Thymus (tissue), 11 donors: ENCODE results near the gene PC. TPM values are rescaled to one million over a fixed set of nuclear protein-coding genes. Genes with fewer than 3 reads are reported as not detected.

Experiments used
- DNase-seq, 9 donors: peaks; one replicate each; pipeline ENCODE4 v3.0.0-alpha.2; 2013; ENCODE audit warnings: low spot score in 9 of 9, low read depth in 6 of 9, missing footprints in 1 of 9
- H3K27ac ChIP-seq, 2 donors: one replicate each; pipeline ENCODE4 v1.5.1; 2013; ENCODE audit warnings: control low read depth in 1 of 2, low read depth in 1 of 2, low read length in 1 of 2, mild to moderate bottlenecking in 1 of 2, moderate library complexity in 1 of 2
- H3K27me3 ChIP-seq, 2 donors: one replicate each; pipeline ENCODE4 v1.5.1; 2013; ENCODE audit warnings: low read length in 1 of 2; ENCODE audit not compliant: control insufficient read depth in 2 of 2, insufficient read depth in 1 of 2
- H3K36me3 ChIP-seq, 2 donors: one replicate each; pipeline ENCODE4 v1.5.1; 2013; ENCODE audit warnings: low read length in 1 of 2, mild to moderate bottlenecking in 1 of 2, moderate library complexity in 1 of 2; ENCODE audit not compliant: control insufficient read depth in 2 of 2, insufficient read depth in 2 of 2
- H3K4me1 ChIP-seq, 2 donors: one replicate each; pipeline ENCODE4 v1.5.1; 2013; ENCODE audit warnings: low read length in 2 of 2; ENCODE audit not compliant: control insufficient read depth in 2 of 2, insufficient read depth in 2 of 2
- H3K4me3 ChIP-seq, 2 donors: one replicate each; pipeline ENCODE4 v1.5.1; 2013; ENCODE audit warnings: low read length in 2 of 2, control low read depth in 1 of 2, mild to moderate bottlenecking in 1 of 2
- H3K9me3 ChIP-seq, 2 donors: one replicate each; pipeline ENCODE4 v1.5.1; 2013; ENCODE audit warnings: low read length in 1 of 2, mild to moderate bottlenecking in 1 of 2; ENCODE audit not compliant: control insufficient read depth in 2 of 2, insufficient read depth in 1 of 2
- WGBS: extraction: QIAGEN DNeasy Blood & Tissue Kit; methylation state at CpG from one replicate; pipeline ENCODE4 v1.1.7; 2013; 5-methylcytosine and 5-hydroxymethylcytosine counted together
- polyA plus RNA-seq: library from polyadenylated mRNA; stranded (reverse); fragments of 200-250 nt; gene quantifications from one replicate; pipeline ENCODE4 v1.2.3, GENCODE V29; 2013
- total RNA-seq: library from RNA; stranded (reverse); fragments of 120-200 nt; gene quantifications from one replicate; pipeline ENCODE4 v1.2.4, GENCODE V29; 2013
- donor health status: healthy.

PC gene
- total and polyA plus RNA-seq, 2 donors: 3.4 to 9.9 TPM

DNA sequence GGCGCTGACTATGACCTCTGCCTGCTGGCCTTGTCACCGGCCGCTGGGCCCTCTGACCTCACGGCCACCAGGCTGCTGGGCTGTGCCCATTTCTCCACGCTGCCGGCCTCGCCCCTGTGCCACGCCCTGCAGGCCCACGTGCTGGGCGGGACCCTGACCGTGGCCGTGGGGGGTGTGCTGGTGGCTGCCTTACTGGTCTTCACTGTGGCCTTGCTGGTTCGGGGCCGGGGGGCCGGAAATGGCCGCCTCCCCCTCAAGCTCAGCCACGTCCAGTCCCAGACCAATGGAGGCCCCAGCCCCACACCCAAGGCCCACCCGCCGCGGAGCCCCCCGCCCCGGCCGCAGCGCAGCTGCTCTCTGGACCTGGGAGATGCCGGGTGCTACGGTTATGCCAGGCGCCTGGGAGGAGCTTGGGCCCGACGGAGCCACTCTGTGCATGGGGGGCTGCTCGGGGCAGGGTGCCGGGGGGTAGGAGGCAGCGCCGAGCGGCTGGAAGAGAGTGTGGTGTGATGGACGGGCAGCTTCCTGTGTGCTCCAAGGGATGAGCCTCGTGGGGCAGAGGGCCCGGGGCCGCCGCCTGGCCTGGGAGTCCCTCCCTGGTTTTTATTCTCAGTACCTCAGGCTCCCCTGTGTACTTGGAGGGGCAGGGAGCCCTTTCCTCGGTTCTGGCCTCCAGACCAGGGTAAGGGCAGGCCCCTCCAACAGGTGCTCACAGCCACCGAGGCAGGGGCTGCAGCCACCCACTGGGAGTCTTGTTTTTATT is 98.3 kb downstream of the PC start:
- H3K36me3 ChIP-seq: peaks cover 2 to 13% of the 10 kb centered on the region in 2 donors
- WGBS: 98% methylated on average over 41 of the region's 41 CpGs
- no peak overlapping the region for H3K4me3 ChIP-seq
- no peaks in the 10 kb centered on the region for H3K27me3 ChIP-seq
- H3K4me1 ChIP-seq: peaks cover 10% of the 10 kb centered on the region in 2 donors
- H3K9me3 ChIP-seq: no peaks in the 10 kb centered on the region
- H3K27ac ChIP-seq: no peak overlapping the region
- no peak for DNase-seq

DNA sequence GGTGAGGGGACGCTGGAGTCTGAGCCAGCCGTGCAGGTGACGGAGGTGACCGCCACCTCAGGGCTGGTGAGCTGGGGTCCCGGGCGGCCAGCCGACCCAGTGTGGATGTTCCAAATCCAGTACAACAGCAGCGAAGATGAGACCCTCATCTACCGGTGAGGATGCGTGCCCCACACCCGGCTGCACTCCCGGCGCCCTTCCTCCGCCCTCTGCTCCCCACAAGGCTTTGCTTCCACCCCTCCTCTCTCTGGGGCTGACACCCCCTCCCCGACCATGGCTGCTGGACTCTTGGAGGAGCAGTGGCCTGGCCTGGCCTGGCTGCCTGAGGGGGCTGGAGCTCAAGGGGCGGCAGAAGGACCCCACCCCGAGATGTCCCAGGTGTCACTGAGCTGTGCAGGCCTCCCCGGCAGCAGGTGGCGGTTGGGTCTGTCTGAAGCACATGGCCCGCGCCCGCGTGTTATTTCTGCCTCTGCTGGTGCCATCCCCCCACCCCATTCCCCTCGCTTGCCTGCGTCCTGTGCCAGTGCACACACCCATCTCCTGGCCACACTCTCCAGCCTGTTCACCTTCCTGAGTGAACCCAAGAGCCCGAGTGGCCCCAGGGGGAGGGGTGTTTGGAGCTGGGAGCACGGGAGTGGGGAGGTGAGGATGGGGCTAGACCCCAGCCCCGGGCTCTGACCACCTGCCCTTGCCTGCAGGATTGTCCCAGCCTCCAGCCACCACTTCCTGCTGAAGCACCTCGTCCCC is 99.1 kb downstream of the PC start:
- H3K4me3 ChIP-seq: no peak overlapping the region
- H3K4me1 ChIP-seq: peaks cover 10% of the 10 kb centered on the region in 2 donors
- H3K9me3 ChIP-seq: no peaks in the 10 kb centered on the region
- no peak for DNase-seq
- no peak overlapping the region for H3K27ac ChIP-seq
- H3K36me3 ChIP-seq: peaks cover 2 to 13% of the 10 kb centered on the region in 2 donors
- whole genome bisulfite sequencing: 96% methylated on average over 29 of the region's 29 CpGs
- no peaks in the 10 kb centered on the region for H3K27me3 ChIP-seq

DNA sequence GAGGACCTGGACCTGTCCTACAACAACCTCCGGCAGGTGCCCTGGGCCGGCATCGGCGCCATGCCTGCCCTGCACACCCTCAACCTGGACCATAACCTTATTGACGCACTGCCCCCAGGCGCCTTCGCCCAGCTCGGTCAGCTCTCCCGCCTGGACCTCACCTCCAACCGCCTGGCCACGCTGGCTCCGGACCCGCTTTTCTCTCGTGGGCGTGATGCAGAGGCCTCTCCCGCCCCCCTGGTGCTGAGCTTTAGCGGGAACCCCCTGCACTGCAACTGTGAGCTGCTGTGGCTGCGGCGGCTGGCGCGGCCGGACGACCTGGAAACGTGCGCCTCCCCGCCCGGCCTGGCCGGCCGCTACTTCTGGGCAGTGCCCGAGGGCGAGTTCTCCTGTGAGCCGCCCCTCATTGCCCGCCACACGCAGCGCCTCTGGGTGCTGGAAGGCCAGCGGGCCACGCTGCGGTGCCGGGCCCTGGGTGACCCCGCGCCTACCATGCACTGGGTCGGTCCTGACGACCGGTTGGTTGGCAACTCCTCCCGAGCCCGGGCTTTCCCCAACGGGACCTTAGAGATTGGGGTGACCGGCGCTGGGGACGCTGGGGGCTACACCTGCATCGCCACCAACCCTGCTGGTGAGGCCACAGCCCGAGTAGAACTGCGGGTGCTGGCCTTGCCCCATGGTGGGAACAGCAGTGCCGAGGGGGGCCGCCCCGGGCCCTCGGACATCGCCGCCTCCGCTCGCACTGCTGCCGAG is 99.8 kb downstream of the PC start:
- Histone ChIP-seq H3K4me3 (no peak overlapping the region), H3K4me1 (peaks cover 10% of the 10 kb centered on the region in 2 donors)
- DNase-seq: no peak

DNA sequence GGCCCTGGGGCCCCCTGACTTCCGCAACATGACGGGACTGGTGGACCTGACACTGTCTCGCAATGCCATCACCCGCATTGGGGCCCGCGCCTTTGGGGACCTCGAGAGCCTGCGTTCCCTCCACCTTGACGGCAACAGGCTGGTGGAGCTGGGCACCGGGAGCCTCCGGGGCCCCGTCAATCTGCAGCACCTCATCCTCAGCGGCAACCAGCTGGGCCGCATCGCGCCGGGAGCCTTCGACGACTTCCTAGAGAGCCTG is 100.3 kb downstream of the PC start:
- no peak for DNase-seq
- Histone ChIP-seq H3K27me3 (no peaks in the 10 kb centered on the region), H3K4me1 (peaks cover 10% of the 10 kb centered on the region in 2 donors), H3K4me3 (no peak overlapping the region), H3K9me3 (no peaks in the 10 kb centered on the region), H3K27ac (no peak overlapping the region), H3K36me3 (peaks cover 2 to 13% of the 10 kb centered on the region in 2 donors)
- WGBS: 98% methylated on average over 19 of the region's 19 CpGs

More for the DNA sequence above, 99.8 kb downstream of the PC start:
- Histone ChIP-seq H3K36me3 (peaks cover 2 to 13% of the 10 kb centered on the region in 2 donors), H3K9me3 (no peaks in the 10 kb centered on the region), H3K27me3 (no peaks in the 10 kb centered on the region), H3K27ac (no peak overlapping the region)
- 98% methylated on average over 62 of the region's 62 CpGs for WGBS

DNA sequence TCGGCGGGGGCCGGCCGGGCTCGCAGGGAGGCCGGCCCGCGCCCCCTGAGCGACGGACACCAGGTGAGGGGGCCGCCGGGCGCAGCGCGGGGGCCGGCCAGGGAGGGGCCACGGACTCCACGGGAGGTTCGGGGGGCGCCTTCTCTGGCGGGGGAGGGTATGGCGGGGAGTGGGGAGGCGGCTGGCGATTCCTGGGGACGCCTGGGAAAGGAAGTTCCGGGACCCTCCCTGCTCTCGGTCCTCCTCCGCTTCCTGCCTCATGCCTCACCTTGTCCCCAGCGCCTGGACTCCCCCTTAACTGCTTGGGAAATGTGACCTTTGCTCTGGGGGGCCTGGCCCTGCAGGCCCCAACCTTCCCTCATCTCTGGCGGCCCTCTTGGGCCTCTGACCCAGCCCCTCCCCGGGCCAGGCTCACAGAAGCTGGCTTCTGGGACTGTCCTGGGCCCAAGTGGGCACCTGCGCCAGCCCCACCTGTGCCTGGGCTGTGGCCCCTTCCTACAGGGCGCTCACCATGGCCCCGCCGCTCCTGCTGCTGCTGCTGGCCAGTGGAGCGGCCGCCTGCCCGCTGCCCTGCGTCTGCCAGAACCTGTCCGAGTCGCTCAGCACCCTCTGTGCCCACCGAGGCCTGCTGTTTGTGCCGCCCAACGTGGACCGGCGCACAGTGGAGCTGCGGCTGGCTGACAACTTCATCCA is 100.8 kb downstream of the PC start:
- H3K4me1 ChIP-seq: peaks cover 10 to 11% of the 10 kb centered on the region in 2 donors
- H3K27ac ChIP-seq: no peak overlapping the region
- WGBS: 41% methylated on average over 47 of the region's 47 CpGs
- H3K4me3 ChIP-seq: peak overlapping the region; percentile 22 to 70
- H3K27me3 ChIP-seq: no peaks in the 10 kb centered on the region
- peaks cover 2 to 13% of the 10 kb centered on the region in 2 donors for H3K36me3 ChIP-seq
- no peaks in the 10 kb centered on the region for H3K9me3 ChIP-seq
- no peak for DNase-seq

DNA sequence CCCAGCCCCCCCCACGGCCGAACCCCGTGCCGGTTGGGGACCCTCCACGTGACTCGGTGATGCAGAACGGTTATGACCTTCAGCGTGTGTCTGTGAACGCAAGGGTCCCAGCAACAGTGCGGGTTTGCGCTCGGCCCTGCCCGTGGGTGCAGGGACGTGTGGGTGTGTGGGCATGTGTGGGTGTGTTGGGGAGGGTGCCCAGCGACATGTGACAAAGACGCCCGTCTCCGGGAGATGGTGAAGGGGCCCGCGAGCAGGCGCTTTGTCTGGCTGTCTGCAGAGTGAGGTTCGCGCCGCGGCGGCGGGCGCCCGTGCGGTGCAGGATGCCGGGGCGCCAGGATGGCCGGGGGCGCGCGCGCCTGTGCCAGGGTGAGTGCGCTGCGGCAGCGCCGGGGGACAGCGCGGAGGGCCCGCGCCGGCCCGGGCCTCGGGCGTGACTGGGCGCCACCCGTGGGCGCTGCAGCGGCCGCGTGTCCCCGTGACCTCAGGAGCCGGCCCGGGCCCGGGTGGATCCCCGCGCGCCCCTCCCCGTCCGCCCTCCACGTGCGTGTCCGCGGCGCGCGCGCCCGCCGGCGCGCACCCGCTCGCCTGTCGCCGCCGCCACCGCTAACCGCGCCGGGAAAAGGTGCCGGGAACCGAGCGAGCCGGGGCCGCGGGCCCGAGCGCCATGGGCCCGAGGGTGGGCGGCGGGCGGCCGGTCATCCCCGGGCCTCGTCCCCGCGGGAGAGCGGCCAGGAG is 101.5 kb downstream of the PC start, which contains the start of gene LRFN4:
LRFN4 (plus strand) TSS at position 569 of the 738 bp plus-strand sequence. CDS start 681 bp downstream, outside the sequence.
- peaks cover 10 to 18% of the 10 kb centered on the region in 2 donors for H3K4me1 ChIP-seq
- peak in 5 of 9 donors; percentile 40 to 84 (median 50) for DNase-seq
- peaks cover 2 to 13% of the 10 kb centered on the region in 2 donors for H3K36me3 ChIP-seq
- H3K4me3 ChIP-seq: peak within 1 kb of the TSS; percentile 63 to 70
- H3K27ac ChIP-seq: peak within 1 kb of the TSS; percentile 80 to 81
- WGBS: under 1% methylated on average over 103 of the region's 103 CpGs
- no peaks in the 10 kb centered on the region for H3K9me3 ChIP-seq
- H3K27me3 ChIP-seq: no peaks in the 10 kb centered on the region

DNA sequence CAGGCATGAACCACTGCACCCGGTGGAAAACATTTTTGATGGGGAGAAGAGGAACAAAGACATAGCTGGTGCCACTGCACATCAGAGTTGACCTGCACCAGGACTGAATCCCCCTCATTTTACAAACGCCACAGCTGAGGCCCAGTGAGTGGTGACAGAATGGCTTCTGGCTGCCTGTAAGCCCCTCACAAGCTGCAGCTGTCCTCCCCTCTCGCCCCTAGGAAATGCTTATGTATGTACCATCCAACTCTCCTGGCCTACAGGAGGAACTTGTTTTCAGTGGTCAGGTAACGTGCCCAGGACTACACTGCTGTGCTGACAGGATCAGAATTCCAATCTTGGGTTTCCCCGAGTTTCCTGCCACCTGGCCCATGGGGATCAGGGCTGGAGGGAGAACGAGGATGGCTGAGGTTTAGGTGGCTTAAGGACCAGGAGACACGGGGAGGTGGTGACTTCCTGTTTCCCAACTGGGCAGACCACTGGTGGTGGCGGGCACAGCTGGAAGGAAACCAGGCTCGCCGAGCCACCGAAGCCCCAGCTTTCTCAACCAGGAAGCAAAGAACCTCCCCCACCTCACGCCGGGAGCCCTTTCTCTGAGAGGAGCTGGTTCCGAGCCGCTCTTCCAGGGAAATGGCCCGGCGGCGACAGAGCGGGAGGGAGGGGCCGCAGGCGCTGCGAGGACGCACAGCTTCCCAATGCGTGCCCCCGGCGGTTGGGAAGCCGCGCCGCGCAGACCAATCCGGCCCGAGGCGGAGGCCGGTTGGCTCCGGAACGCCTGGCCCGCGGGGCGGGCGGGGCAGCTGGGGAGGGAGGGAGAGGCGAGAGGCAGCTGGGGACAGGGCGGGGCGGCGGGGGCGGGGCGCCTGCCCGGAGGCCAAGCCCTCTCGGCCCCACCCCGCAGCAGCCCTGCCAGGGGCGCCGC is 102.3 kb downstream of the PC start:
- Histone ChIP-seq H3K27me3 (no peaks in the 10 kb centered on the region), H3K36me3 (peaks cover 2 to 13% of the 10 kb centered on the region in 2 donors), H3K27ac (peak overlapping the region; percentile 80 to 81), H3K4me3 (peak overlapping the region; percentile 63 to 70), H3K9me3 (no peaks in the 10 kb centered on the region), H3K4me1 (peaks cover 10 to 21% of the 10 kb centered on the region in 2 donors)
- DNase-seq: peak in 6 of 9 donors; percentile 45 to 76 (median 64)
- 4% methylated on average over 51 of the region's 51 CpGs for WGBS
